SK-N-SH treated with all-trans-retinoic acid at 6 μM for 48 hours (cell line): Measurements from ENCODE around the gene OXGR1.

ENCODE experiments used
- ARNTL ChIP-seq: fragments of 450-650 bp; formaldehyde crosslinking; IDR thresholded peaks from 2 replicates; pipeline ENCODE4 v1.5.0; 2020; ENCODE audit warnings: low read depth, mild to moderate bottlenecking, moderate library complexity, borderline replicate concordance
- GLIS3 ChIP-seq: fragments of 250-450 bp; sonication (Bioruptor Pico); IDR thresholded peaks from 2 replicates; pipeline ENCODE4 v1.5.0; 2020; ENCODE audit warnings: mild to moderate bottlenecking, moderate library complexity
- ISL1 ChIP-seq: fragments of 250-450 bp; sonication (Bioruptor Pico); IDR thresholded peaks from 2 replicates; pipeline ENCODE4 v2.1.2; 2022; ENCODE audit warnings: mild to moderate bottlenecking, moderate library complexity
- OSR1 ChIP-seq: fragments of 250-450 bp; sonication (Bioruptor Pico); IDR thresholded peaks from 2 replicates; pipeline ENCODE4 v1.8.0; 2022; ENCODE audit warnings: moderate library complexity, mild to moderate bottlenecking, inconsistent platforms
- RARB ChIP-seq: fragments of 250-450 bp; sonication (Bioruptor Pico); IDR thresholded peaks from 2 replicates; pipeline ENCODE4 v1.8.0; 2021; ENCODE audit warnings: mild to moderate bottlenecking, moderate library complexity
- TCF4 ChIP-seq: fragments of 250-450 bp; sonication (Bioruptor Pico); IDR thresholded peaks from 2 replicates; pipeline ENCODE4 v1.8.0; 2021; ENCODE audit warnings: mild to moderate bottlenecking, moderate library complexity, borderline replicate concordance
- ZFP30 ChIP-seq: fragments of 450-650 bp; formaldehyde crosslinking; IDR thresholded peaks from 2 replicates; pipeline ENCODE4 v1.5.0; 2022; ENCODE audit warnings: mild to moderate bottlenecking, moderate library complexity
- ZNF8 ChIP-seq: fragments of 450-650 bp; formaldehyde crosslinking; IDR thresholded peaks from 2 replicates; pipeline ENCODE4 v1.5.0; 2020; ENCODE audit warnings: mild to moderate bottlenecking, moderate library complexity
- TF ChIP-seq, protein P1 (sequence below): fragments of 250-450 bp; sonication (Bioruptor Pico); IDR thresholded peaks from 2 replicates; pipeline ENCODE4 v1.8.0; 2020; ENCODE audit warnings: mild to moderate bottlenecking, moderate library complexity, borderline replicate concordance
- TF ChIP-seq, protein P2 (sequence below): fragments of 250-450 bp; sonication (Bioruptor Pico); IDR thresholded peaks from 2 replicates; pipeline ENCODE4 v1.5.1; 2020; ENCODE audit warnings: low read depth, mild to moderate bottlenecking, moderate library complexity
- TF ChIP-seq, protein P3 (sequence below): fragments of 250-450 bp; sonication (Bioruptor Pico); IDR thresholded peaks from 2 replicates; pipeline ENCODE4 v1.5.0; 2020; ENCODE audit warnings: mild to moderate bottlenecking, moderate library complexity

DNA sequence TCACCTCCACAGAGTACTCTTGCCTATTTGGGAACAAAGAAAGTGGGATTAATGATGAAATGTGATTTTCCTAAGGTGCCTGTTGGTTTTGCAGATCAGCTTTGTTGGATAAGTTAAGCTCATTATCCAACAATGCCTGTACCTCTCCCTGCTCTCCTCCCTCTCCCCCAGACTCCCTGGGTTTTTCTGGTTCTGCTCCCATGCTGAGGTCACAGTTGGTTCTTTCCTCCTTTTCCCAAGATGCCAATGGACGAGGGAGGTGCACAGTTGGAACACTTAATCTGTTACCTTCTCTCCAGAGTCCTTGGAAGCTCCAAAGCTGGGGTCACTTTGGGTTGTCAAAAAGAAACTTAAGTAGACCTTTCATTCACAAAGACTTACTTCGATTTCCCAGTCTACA lies 1.6 kb downstream of the OXGR1 start:
- no peak for TF ChIP-seq GLIS3 (CRISPR knock-in tag)
- no peak for TF ChIP-seq ZNF8 (CRISPR knock-in tag)
- TF ChIP-seq, protein P1, sequence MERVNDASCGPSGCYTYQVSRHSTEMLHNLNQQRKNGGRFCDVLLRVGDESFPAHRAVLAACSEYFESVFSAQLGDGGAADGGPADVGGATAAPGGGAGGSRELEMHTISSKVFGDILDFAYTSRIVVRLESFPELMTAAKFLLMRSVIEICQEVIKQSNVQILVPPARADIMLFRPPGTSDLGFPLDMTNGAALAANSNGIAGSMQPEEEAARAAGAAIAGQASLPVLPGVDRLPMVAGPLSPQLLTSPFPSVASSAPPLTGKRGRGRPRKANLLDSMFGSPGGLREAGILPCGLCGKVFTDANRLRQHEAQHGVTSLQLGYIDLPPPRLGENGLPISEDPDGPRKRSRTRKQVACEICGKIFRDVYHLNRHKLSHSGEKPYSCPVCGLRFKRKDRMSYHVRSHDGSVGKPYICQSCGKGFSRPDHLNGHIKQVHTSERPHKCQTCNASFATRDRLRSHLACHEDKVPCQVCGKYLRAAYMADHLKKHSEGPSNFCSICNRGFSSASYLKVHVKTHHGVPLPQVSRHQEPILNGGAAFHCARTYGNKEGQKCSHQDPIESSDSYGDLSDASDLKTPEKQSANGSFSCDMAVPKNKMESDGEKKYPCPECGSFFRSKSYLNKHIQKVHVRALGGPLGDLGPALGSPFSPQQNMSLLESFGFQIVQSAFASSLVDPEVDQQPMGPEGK (CRISPR knock-in tag): no peak
- no peak for TF ChIP-seq OSR1 (CRISPR knock-in tag)
- no peak for TF ChIP-seq ARNTL (CRISPR knock-in tag)
- TF ChIP-seq, protein P2, sequence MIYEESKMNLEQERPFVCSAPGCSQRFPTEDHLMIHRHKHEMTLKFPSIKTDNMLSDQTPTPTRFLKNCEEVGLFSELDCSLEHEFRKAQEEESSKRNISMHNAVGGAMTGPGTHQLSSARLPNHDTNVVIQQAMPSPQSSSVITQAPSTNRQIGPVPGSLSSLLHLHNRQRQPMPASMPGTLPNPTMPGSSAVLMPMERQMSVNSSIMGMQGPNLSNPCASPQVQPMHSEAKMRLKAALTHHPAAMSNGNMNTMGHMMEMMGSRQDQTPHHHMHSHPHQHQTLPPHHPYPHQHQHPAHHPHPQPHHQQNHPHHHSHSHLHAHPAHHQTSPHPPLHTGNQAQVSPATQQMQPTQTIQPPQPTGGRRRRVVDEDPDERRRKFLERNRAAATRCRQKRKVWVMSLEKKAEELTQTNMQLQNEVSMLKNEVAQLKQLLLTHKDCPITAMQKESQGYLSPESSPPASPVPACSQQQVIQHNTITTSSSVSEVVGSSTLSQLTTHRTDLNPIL: no peak
- TF ChIP-seq, protein P3, sequence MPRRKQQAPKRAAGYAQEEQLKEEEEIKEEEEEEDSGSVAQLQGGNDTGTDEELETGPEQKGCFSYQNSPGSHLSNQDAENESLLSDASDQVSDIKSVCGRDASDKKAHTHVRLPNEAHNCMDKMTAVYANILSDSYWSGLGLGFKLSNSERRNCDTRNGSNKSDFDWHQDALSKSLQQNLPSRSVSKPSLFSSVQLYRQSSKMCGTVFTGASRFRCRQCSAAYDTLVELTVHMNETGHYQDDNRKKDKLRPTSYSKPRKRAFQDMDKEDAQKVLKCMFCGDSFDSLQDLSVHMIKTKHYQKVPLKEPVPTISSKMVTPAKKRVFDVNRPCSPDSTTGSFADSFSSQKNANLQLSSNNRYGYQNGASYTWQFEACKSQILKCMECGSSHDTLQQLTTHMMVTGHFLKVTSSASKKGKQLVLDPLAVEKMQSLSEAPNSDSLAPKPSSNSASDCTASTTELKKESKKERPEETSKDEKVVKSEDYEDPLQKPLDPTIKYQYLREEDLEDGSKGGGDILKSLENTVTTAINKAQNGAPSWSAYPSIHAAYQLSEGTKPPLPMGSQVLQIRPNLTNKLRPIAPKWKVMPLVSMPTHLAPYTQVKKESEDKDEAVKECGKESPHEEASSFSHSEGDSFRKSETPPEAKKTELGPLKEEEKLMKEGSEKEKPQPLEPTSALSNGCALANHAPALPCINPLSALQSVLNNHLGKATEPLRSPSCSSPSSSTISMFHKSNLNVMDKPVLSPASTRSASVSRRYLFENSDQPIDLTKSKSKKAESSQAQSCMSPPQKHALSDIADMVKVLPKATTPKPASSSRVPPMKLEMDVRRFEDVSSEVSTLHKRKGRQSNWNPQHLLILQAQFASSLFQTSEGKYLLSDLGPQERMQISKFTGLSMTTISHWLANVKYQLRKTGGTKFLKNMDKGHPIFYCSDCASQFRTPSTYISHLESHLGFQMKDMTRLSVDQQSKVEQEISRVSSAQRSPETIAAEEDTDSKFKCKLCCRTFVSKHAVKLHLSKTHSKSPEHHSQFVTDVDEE: no peak
- no peak for TF ChIP-seq ISL1 (CRISPR knock-in tag)
- no peak for TF ChIP-seq RARB (CRISPR knock-in tag)
- no peak for TF ChIP-seq ZFP30
- no peak for TF ChIP-seq TCF4 (CRISPR knock-in tag)
